HCT116 (cell line): Measurements from ENCODE around the gene SLC35D1.

Experiments used
- CEBPB ChIP-seq: IDR thresholded peaks from 2 replicates; pipeline ENCODE4 v1.6.1; 2012; ENCODE audit warnings: low read depth
- CTCF ChIP-seq, 3 experiments: fragments of 200-600 bp in 1 of 3; sonication (generic) in 1 of 3; IDR thresholded peaks in 2 of 3; conservative IDR thresholded peaks in 1 of 3; 2 replicates each; pipeline ENCODE4 v1.5.1; 2012 to 2017; ENCODE audit warnings: low read depth in 2 of 3, low read length in 2 of 3, antibody characterized with exemption in 1 of 3, borderline replicate concordance in 1 of 3, control low read depth in 1 of 3, mild to moderate bottlenecking in 1 of 3, mixed read lengths in 1 of 3, mixed run types in 1 of 3, moderate library complexity in 1 of 3; ENCODE audit not compliant: insufficient read depth in 1 of 3
- EGR1 ChIP-seq: IDR thresholded peaks from 2 replicates; pipeline ENCODE4 v1.6.1; 2012; ENCODE audit warnings: low read depth
- ELF1 ChIP-seq: IDR thresholded peaks from 2 replicates; pipeline ENCODE4 v1.6.1; 2012; ENCODE audit warnings: low read depth, borderline replicate concordance
- EZH2 ChIP-seq: fragments of 200-600 bp; sonication (generic); IDR thresholded peaks from 2 replicates; pipeline ENCODE4 v1.6.1; 2017; ENCODE audit warnings: antibody characterized with exemption, mixed run types
- EZH2phosphoT487 ChIP-seq: fragments of 200-600 bp; IDR thresholded peaks from 2 replicates; pipeline ENCODE4 v1.6.1; 2018; ENCODE audit warnings: antibody characterized with exemption, borderline replicate concordance
- FOSL1 ChIP-seq: IDR thresholded peaks from 2 replicates; pipeline ENCODE4 v1.6.1; 2012; ENCODE audit warnings: low read depth
- MAX ChIP-seq: IDR thresholded peaks from 2 replicates; pipeline ENCODE4 v1.6.1; 2012
- POLR2A ChIP-seq: IDR thresholded peaks from 2 replicates; pipeline ENCODE4 v1.7.0; 2011; ENCODE audit warnings: borderline replicate concordance; ENCODE audit not compliant: insufficient read depth, insufficient read length; ENCODE audit errors: extremely low read depth
- POLR2AphosphoS5 ChIP-seq: IDR thresholded peaks from 2 replicates; pipeline ENCODE4 v1.6.1; 2011; ENCODE audit warnings: mild to moderate bottlenecking, low read depth, low read length, moderate library complexity
- SIN3A ChIP-seq: IDR thresholded peaks from 2 replicates; pipeline ENCODE4 v1.6.1; 2012; ENCODE audit warnings: low read depth
- SP1 ChIP-seq: IDR thresholded peaks from 2 replicates; pipeline ENCODE4 v1.6.1; 2012; ENCODE audit warnings: low read depth
- TCF7L2 ChIP-seq: IDR thresholded peaks from 2 replicates; pipeline ENCODE4 v1.7.0; 2011; ENCODE audit warnings: borderline replicate concordance, inconsistent platforms; ENCODE audit not compliant: insufficient read depth, insufficient read length; ENCODE audit errors: extremely low read depth
- ZNF274 ChIP-seq: fragments of 200-500 bp; sonication (Bioruptor generic); IDR thresholded peaks from 2 replicates; pipeline ENCODE4 v1.6.1; 2014; ENCODE audit warnings: mild to moderate bottlenecking, low read depth, low read length, inconsistent platforms

GRCh38 chr1:67094191-67094590, 40.2 kb upstream of the SLC35D1 start:
- no peak for TF ChIP-seq CTCF (IDR thresholded peaks at IDR 0.05 in 2 of 3, conservative IDR thresholded peaks at IDR 0.05 in 1 of 3; ENCODE audit: borderline replicate concordance in 1 of 3, insufficient read depth in 1 of 3, low read depth in 2 of 3, low read length in 2 of 3)
- TF ChIP-seq SP1: no peak
- no peak for TF ChIP-seq CEBPB
- TF ChIP-seq EZH2: no peak
- no peak for TF ChIP-seq SIN3A
- TF ChIP-seq POLR2A: no peak
- TF ChIP-seq EZH2phosphoT487: no peak
- TF ChIP-seq POLR2AphosphoS5: no peak
- TF ChIP-seq MAX: no peak
- no peak for TF ChIP-seq TCF7L2
- no peak for TF ChIP-seq ZNF274
- TF ChIP-seq ELF1: no peak
- TF ChIP-seq EGR1: no peak
- no peak for TF ChIP-seq FOSL1
